Panc1 (cell line): ENCODE results near the gene C12orf42. TPM values are rescaled to one million over a fixed set of nuclear protein-coding genes. Genes with fewer than 3 reads are reported as not detected.
"Not testable (repeated sequence)": the region's sequence is repeated elsewhere in the genome, so short reads cannot be mapped to it uniquely, and the experiment has no call there.

Experiments
- ATAC-seq: fragments of 200-7000 bp; cut with Tn5 transposase; 2 replicates; pipeline ENCODE4 v1.9.1; 2020; ENCODE audit warnings: mild to moderate bottlenecking, moderate library complexity
- BruUV-seq: library from RNA; stranded (reverse); fragments of 400-500 nt; replicated peaks from 2 replicates; lab custom pipeline; 2021; lab: Mats Ljungman, UMichigan
- CTCF ChIA-PET: fragments of 300-600 bp; sonication (Branson Sonifier 250); formaldehyde crosslinking; loops from one replicate; lab custom pipeline; 2022; ENCODE audit warnings: antibody characterized with exemption; lab: Charles Lee
- POLR2A ChIA-PET: fragments of 300-600 bp; sonication (Branson Sonifier 250); formaldehyde crosslinking; loops from one replicate; lab custom pipeline; 2022; ENCODE audit warnings: antibody characterized with exemption; lab: Charles Lee
- DNase-seq: peaks from one replicate; pipeline ENCODE4 v3.0.0-alpha.2; 2010; ENCODE audit warnings: low read depth, low spot score
- H3K27ac ChIP-seq: 2 replicates; pipeline ENCODE4 v1.5.1; 2011; ENCODE audit warnings: mild to moderate bottlenecking, low read length, inconsistent platforms
- H3K27me3 ChIP-seq: fragments of 200-500 bp; sonication (Bioruptor generic); 2 replicates; pipeline ENCODE4 v1.6.0; 2014; ENCODE audit warnings: low read length, inconsistent platforms; ENCODE audit not compliant: control insufficient read depth, insufficient read depth
- H3K36me3 ChIP-seq: fragments of 200-500 bp; sonication (Bioruptor generic); 2 replicates; pipeline ENCODE4 v1.5.1; 2014; ENCODE audit warnings: inconsistent platforms, mild to moderate bottlenecking, low read length, moderate library complexity; ENCODE audit not compliant: control insufficient read depth, insufficient read depth
- H3K4me1 ChIP-seq: 2 replicates; pipeline ENCODE4 v1.5.1; 2011; ENCODE audit warnings: inconsistent platforms, mild to moderate bottlenecking, low read length, moderate library complexity; ENCODE audit not compliant: control insufficient read depth, insufficient read depth
- H3K4me3 ChIP-seq, 2 experiments: 2 replicates each; pipeline ENCODE4 v1.5.1; 2011 to 2012; ENCODE audit warnings: low read depth in 2 of 2, low read length in 2 of 2, mild to moderate bottlenecking in 2 of 2, inconsistent platforms in 1 of 2, moderate library complexity in 1 of 2
- H3K9me3 ChIP-seq: fragments of 200-500 bp; sonication (Bioruptor generic); 2 replicates; pipeline ENCODE4 v1.5.1; 2014; ENCODE audit warnings: low read depth, mild to moderate bottlenecking, inconsistent platforms, low read length, moderate library complexity; ENCODE audit not compliant: control insufficient read depth, insufficient read depth
- POLR2AphosphoS5 ChIP-seq: IDR thresholded peaks from 2 replicates; pipeline ENCODE4 v1.6.1; 2012; ENCODE audit warnings: mild to moderate bottlenecking, low read depth, low read length, moderate library complexity
- SIN3A ChIP-seq: IDR thresholded peaks from 2 replicates; pipeline ENCODE4 v1.6.1; 2012; ENCODE audit warnings: low read depth, mild to moderate bottlenecking, low read length, moderate library complexity, borderline replicate concordance; ENCODE audit not compliant: insufficient read depth
- TCF7L2 ChIP-seq: IDR thresholded peaks from 2 replicates; pipeline ENCODE4 v1.6.1; 2011; ENCODE audit warnings: mild to moderate bottlenecking, low read depth, low read length, inconsistent platforms
- in situ Hi-C: cut with HindIII; loops from 2 replicates; pipeline ENCODE4 v1.10.0; 2016; ENCODE audit warnings: low sequenced_read_pairs, low pct_unique_long_range_greater_than_20kb
- intact Hi-C: fragments of 100-400 bp; cut with micrococcal nuclease; formaldehyde crosslinking; loops from one replicate; pipeline ENCODE4 v1.10.0; 2022; ENCODE audit not compliant: unreplicated experiment
- total RNA-seq: library from RNA; stranded (reverse); gene quantifications from one replicate; pipeline ENCODE4 v1.2.1, GENCODE V29; 2021; ENCODE audit not compliant: unreplicated experiment
- TF ChIP-seq, protein P1 (sequence below): fragments of 450-650 bp; IDR thresholded peaks from 2 replicates; pipeline ENCODE4 v1.5.1; 2017; ENCODE audit warnings: mild to moderate bottlenecking
- TF ChIP-seq, protein P2 (sequence below), 2 experiments: IDR thresholded peaks; 2 replicates each; pipeline ENCODE4 v1.6.1; 2011 to 2012; ENCODE audit warnings: low read depth in 2 of 2, control low read depth in 1 of 2, low read length in 1 of 2, mild to moderate bottlenecking in 1 of 2, moderate library complexity in 1 of 2; ENCODE audit not compliant: insufficient read depth in 1 of 2

C12orf42 gene
- total RNA-seq, 1 experiment from 2014 or later, result not detected

DNA sequence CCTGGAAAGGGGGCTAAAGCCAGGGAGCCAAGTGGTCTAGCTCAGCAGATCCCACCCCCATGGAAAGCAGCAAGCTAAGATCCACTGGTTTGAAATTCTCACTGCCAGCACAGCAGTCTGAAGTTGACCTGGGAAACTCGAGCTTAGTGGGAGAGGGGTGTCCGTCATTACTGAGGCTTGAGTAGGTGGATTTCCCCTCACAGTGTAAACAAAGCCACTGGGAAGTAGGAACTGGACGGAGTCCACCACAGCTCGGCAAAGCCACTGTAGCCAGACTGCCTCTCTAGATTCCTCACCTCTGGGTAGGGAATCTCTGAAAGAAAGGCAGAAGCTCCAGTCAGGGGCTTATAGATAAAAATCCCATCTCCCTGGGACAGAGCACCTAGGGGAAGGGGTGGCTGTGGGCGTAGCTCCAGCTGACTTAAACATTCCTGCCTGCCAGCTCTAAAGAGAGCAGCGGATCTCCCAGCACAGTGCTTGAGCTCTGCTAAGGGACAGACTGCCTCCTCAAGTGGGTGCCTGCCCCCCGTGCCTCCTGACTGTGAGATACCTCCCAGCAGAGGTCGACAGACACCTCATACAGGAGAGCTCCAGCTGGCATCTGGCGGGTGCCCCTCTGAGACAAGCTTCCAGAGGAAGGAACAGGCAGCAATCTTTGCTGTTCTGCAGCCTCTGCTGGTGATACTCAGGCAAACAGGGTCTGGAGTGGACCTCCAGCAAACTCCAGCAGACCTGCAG, 70.8 kb downstream of the C12orf42 start:
- POLR2A ChIA-PET, H3K4me1 ChIP-seq, H3K9me3 ChIP-seq, ATAC-seq, H3K36me3 ChIP-seq, H3K27me3 ChIP-seq, BruUV-seq, H3K4me3 ChIP-seq, DNase-seq, CTCF ChIA-PET, H3K27ac ChIP-seq, intact Hi-C loops, in situ Hi-C loops: not testable (repeated sequence)

DNA sequence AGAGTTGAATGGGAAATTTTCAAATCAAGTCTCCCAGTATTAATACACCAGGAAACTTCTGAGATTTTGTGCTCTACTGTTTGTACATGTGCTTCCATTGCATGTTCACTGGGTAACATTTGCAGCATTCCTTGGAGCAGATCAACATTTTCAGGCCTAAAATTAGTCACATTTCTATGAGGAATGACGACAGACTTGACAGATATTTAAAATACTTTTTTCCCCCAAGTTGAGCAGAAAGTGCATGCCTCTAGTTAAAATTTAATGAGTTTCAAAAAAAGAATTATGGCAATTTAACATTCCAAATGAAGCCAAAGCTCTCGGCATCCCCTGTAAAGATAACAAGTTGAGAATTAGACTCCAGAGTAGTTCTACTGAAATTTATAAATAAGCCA, 72.3 kb downstream of the C12orf42 start:
- H3K9me3 ChIP-seq, result no peaks in the 10 kb centered on the region
- H3K27me3 ChIP-seq, result no peaks in the 10 kb centered on the region
- CTCF ChIA-PET, result no interaction called here
- POLR2A ChIA-PET, result no interaction called here
- intact Hi-C loops, result no loop called here
- no TSS peak for BruUV-seq
- no peaks in the 10 kb centered on the region for H3K4me1 ChIP-seq
- in situ Hi-C loops, result no loop called here
- TF ChIP-seq SIN3A (no peak), POLR2AphosphoS5 (no peak), TCF7L2 (no peak)
- TF ChIP-seq, protein P1, sequence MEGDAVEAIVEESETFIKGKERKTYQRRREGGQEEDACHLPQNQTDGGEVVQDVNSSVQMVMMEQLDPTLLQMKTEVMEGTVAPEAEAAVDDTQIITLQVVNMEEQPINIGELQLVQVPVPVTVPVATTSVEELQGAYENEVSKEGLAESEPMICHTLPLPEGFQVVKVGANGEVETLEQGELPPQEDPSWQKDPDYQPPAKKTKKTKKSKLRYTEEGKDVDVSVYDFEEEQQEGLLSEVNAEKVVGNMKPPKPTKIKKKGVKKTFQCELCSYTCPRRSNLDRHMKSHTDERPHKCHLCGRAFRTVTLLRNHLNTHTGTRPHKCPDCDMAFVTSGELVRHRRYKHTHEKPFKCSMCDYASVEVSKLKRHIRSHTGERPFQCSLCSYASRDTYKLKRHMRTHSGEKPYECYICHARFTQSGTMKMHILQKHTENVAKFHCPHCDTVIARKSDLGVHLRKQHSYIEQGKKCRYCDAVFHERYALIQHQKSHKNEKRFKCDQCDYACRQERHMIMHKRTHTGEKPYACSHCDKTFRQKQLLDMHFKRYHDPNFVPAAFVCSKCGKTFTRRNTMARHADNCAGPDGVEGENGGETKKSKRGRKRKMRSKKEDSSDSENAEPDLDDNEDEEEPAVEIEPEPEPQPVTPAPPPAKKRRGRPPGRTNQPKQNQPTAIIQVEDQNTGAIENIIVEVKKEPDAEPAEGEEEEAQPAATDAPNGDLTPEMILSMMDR, result no peak
- TF ChIP-seq, protein P2, sequence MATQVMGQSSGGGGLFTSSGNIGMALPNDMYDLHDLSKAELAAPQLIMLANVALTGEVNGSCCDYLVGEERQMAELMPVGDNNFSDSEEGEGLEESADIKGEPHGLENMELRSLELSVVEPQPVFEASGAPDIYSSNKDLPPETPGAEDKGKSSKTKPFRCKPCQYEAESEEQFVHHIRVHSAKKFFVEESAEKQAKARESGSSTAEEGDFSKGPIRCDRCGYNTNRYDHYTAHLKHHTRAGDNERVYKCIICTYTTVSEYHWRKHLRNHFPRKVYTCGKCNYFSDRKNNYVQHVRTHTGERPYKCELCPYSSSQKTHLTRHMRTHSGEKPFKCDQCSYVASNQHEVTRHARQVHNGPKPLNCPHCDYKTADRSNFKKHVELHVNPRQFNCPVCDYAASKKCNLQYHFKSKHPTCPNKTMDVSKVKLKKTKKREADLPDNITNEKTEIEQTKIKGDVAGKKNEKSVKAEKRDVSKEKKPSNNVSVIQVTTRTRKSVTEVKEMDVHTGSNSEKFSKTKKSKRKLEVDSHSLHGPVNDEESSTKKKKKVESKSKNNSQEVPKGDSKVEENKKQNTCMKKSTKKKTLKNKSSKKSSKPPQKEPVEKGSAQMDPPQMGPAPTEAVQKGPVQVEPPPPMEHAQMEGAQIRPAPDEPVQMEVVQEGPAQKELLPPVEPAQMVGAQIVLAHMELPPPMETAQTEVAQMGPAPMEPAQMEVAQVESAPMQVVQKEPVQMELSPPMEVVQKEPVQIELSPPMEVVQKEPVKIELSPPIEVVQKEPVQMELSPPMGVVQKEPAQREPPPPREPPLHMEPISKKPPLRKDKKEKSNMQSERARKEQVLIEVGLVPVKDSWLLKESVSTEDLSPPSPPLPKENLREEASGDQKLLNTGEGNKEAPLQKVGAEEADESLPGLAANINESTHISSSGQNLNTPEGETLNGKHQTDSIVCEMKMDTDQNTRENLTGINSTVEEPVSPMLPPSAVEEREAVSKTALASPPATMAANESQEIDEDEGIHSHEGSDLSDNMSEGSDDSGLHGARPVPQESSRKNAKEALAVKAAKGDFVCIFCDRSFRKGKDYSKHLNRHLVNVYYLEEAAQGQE (IDR thresholded peaks at IDR 0.05; ENCODE audit: insufficient read depth in 1 of 2, low read depth in 2 of 2, low read length in 1 of 2), result no peak
- no peak overlapping the region for H3K27ac ChIP-seq
- no peak overlapping the region for H3K4me3 ChIP-seq
- ATAC-seq (no peak), DNase-seq (no peak)
- no peaks in the 10 kb centered on the region for H3K36me3 ChIP-seq

DNA sequence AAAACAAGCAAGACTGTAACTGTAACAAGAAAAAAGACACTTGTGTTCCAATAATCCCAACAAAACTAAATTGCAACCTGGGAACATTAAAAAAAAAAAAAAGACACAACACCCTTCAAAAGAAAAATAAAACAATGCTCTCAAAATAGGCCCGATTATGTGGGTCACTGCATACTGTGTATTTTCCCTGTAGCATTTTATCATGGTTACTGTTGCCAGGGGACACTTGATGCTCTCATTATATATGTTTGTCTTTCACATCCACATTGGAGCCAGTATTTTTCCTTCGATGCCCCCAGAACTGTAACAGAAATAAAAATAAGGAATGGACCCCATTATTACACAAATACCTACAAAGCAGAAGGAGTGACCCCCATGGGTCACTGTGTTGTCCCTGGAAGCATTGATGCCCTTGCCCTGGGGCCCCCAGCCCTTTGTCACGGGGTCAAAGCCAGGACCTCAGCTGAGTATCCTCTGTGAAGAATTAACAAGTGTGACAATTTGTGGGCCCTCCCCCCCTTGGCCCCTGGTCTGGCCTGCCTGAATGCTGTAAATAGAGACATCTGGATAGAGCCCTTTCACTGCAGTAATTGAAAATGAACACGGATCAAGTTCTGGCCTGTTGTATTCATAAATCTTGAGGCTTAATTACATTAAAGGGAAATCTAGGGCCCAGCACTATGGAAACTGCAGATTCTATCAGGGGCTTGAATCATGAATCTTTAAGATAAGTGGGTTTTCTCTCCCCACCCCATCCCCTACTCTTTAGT, 72.8 kb downstream of the C12orf42 start:
- H3K36me3 ChIP-seq, result no peaks in the 10 kb centered on the region
- H3K9me3 ChIP-seq, result no peaks in the 10 kb centered on the region
- no peaks in the 10 kb centered on the region for H3K4me1 ChIP-seq
- H3K4me3 ChIP-seq, result no peak overlapping the region
- DNase-seq (no peak), ATAC-seq (no peak)
- no peak overlapping the region for H3K27ac ChIP-seq
- ChIA-PET CTCF (no interaction called here), POLR2A (no interaction called here)
- intact Hi-C loops (no loop called here), in situ Hi-C loops (no loop called here)
- no peaks in the 10 kb centered on the region for H3K27me3 ChIP-seq
- TF ChIP-seq TCF7L2 (no peak), POLR2AphosphoS5 (no peak), SIN3A (no peak)
- TF ChIP-seq, protein P2 (IDR thresholded peaks at IDR 0.05; ENCODE audit: insufficient read depth in 1 of 2, low read depth in 2 of 2, low read length in 1 of 2), result no peak
- TF ChIP-seq, protein P1, result no peak
- BruUV-seq, result no TSS peak
